Measurements from ENCODE around the gene ALDH2.

- TF ChIP-seq POLR2A (IDR thresholded peaks at IDR 0.05), result peak; percentile 43 to 84 (median 80)
- TF ChIP-seq CTCF (IDR thresholded peaks at IDR 0.05), result peak in 1 of 7 experiments; percentile 35
Observed at GRCh38 chr12:111841750-111842555, 75.2 kb downstream of the ALDH2 start, which contains the start of gene MAPKAPK5.
